AG08396 (cell line): ENCODE data around the gene CHP1.
"Not testable (repeated sequence)": the region's sequence is repeated elsewhere in the genome, so short reads cannot be mapped to it uniquely, and the experiment has no call there.

Source experiments
- DNase-seq: peaks from one replicate; pipeline ENCODE4 v3.0.0; 2012; ENCODE audit warnings: low spot score, mixed read lengths

CHP1 gene

DNA sequence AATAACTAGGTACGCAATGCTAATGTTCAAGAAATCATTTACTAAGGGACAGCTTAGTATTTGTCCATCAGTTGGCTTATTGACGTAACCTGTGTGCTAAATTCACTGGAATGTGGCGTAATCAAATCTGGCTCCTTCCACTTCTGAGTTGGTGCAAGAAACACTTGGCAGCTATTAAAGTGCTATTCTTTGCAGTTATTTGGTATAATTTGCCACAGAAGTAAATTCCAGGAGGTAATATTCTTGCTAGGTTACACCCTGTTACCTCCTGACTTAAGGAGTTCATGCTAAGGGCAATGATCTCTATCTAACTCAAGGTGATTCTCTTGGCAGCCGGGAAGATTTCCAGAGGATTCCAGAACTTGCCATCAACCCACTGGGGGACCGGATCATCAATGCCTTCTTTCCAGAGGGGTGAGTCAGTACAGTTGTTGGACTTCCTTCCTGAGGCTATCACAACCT lies 25.5 kb downstream of the CHP1 start:
- no peak for DNase-seq

- peak; percentile 22 for DNase-seq
Measured at GRCh38 chr15:41258750-41259471, 27.8 kb downstream of the CHP1 start.

DNA sequence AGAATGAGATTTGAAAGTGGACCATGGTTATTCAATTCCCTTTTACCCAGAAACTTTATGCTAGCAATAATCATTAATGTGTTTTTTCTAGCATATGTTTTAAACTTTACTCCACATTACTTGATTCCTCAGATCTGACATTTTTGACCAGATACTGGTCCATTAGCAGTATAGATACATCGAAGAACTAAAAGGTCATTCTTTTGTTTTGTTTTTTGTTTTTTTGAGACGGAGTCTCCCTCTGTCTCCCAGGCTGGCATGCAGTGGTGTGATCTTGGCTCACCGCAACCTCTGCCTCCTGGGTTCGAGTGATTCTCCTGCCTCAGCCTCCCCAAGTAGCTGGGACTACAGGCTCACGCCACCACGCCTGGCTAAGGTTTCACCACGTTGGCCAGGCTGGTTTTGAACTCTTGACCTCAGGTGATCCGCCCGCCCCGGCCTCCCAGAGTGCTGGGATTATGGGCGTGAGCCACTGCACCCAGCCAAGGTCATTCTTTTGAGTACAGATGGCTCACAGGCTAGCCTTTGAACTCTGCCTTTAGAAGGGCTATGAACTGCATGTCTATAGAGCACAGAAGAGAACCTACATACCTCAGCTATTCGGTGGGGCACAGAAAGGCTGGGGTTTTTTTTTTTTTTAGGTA lies 28.6 kb downstream of the CHP1 start:
- DNase-seq, result no peak

- DNase-seq, result not testable (repeated sequence)
Measured at GRCh38 chr15:41260924-41261323, 29.9 kb downstream of the CHP1 start.

GRCh38 chr15:41262571-41262970 lies 31.5 kb downstream of the CHP1 start:
- no peak for DNase-seq

DNA sequence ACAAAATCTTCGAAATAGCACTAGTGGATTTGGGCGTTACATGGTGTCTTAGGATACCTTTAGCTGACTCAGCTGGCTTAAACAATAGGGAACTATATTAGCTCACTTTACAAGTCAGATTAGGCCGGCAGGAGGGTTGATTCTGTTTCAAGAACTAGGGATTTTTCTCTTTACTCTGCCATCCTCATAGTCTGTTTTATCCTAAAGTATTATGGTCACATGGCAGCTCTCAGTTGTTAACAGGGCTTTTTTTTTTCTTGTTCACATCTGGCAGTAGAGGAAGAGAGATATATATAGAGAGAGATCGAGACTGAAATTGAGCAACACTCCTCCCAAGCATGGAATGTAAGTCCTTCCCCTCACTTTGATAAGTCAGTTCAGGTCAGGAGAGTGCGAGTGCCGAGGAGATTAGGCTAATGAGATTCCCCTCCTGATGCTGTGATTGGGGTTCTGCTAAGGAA lies 32.9 kb downstream of the CHP1 start:
- no peak for DNase-seq

- DNase-seq, result no peak
Measured at GRCh38 chr15:41269887-41270286, 38.8 kb downstream of the CHP1 start.

DNA sequence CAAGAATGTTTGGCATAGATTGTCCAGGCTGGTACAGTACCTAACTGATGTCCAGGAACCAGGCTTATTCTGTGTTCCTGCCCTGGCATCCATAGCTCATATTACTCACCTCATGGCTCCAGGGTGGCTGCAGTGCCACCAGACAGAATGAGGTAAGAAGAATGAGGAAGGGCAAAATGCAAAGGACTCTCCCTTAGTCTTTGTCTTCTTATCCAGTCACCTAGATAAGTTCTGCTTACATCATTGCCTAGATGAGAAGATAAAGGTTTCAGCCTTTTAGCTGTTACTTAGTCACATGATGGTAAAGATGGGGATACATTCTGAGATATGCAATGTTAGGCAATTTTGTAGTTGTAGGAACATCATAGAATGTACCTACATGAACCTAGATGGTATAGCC lies 45.8 kb downstream of the CHP1 start:
- no peak for DNase-seq

GRCh38 chr15:41278319-41278718 lies 47.3 kb downstream of the CHP1 start:
- DNase-seq, result no peak

- no peak for DNase-seq
Measured at GRCh38 chr15:41279535-41280283, 48.6 kb downstream of the CHP1 start.

DNA sequence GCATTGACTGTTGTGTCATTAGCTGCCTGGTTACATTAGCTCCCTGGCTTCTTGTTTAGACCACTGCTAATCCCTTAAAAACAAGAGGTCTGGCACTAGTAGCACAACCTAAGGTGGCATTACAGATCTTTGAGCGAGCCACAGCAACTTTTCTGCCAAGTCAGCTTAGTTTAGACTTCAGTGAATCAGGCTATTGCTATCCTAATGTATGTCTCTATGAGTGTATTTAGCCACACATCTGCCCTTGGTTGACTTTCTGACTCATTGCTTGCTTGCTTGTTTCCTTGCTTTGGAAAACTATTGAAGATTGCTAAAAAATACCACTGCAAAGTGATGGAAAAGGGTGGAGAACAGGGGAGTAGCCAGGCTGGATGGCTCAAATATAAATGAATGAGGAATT lies 50.2 kb downstream of the CHP1 start:
- peak; percentile 59 for DNase-seq

GRCh38 chr15:41282436-41282835 lies 51.4 kb downstream of the CHP1 start:
- DNase-seq, result not testable (repeated sequence)

GRCh38 chr15:41282980-41283652 lies 52.0 kb downstream of the CHP1 start:
- DNase-seq, result not testable (repeated sequence)

- DNase-seq, result peak; percentile 99
Measured at GRCh38 chr15:41283653-41284426, 52.8 kb downstream of the CHP1 start.

DNA sequence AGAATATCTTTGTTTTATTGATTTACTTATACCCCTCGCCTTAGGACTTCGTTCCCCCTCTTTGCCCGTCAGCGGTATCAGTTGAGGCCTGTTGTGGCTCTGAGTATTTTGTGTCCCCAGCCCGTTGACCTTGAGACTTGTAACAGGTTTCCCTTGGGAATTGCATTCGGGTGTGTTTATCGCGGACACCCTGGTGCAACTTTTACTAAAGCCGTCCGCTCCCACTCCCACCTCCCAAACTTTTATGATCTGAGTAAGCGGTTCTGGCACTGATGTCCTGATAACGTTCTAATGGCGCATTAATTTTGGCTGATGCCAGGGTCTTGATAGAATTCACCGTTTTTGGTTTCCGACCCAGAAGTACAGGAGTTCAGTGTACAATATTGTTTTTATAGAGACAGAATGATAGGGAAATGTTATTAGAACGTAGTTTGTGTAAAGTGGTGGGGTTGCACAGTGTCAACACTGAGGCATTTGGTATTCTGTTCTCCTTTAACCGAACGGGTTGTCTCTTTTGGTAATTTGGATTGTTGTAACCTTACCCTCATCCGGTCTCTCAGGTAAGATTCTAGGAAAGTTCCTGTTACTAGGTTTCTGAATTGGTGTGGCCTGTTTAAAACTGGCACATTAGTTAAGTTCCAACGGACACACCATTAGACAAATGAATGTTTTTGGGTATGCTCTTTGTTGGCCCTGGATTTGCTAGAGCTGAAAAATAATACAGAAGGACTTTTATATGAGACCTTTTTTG lies 53.5 kb downstream of the CHP1 start:
- peak; percentile 23 for DNase-seq

DNA sequence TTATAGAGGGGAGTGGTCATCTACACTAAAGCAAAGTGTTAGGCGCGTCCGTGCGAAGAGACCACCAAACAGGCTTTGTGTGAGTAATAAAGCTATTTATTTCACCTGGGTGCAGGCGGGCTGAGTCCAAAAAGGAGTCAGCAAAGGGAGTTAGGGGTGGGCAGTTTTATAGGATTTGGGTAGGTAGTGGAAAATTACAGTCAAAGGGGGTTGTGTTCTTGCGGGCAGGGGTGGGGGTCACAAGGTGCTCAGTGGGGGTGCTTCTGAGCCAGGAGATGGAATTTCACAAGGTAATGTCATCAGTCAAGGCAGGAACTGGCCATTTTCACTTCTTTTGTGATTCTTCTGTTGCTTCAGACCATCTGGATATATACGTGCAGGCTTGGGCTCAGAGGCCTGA lies 54.2 kb downstream of the CHP1 start:
- no peak for DNase-seq

DNA sequence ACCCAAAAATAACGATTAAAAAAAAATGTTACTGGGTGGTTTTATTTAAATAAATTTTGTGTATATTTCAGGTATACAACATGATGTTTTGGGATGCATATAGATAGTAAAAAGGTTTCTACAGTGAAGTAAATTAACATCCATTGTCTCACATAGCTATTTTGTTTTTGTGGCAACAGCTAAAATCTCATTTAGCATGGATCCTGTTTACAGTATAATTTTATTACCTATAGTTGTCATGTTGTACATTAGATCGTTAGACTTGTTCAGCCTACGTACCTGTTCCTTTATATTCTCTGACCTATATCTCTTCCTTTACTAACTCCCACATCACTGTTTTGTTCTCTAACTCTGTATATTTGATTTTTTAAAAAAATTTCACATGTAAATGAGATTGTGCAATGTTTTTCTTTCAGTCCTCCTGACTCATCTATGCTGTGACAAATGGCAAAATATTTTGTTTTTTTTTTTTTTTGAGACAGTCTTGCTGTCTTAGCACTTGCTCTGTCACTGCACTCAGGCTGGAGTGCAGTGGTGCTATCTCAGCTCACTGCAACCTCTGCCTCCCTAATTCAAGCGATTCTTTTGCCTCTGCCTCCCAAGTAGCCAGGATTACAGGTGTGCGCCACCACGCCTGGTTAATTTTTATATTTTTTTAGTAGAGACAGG lies 55.7 kb downstream of the CHP1 start:
- peak; percentile 27 for DNase-seq

DNA sequence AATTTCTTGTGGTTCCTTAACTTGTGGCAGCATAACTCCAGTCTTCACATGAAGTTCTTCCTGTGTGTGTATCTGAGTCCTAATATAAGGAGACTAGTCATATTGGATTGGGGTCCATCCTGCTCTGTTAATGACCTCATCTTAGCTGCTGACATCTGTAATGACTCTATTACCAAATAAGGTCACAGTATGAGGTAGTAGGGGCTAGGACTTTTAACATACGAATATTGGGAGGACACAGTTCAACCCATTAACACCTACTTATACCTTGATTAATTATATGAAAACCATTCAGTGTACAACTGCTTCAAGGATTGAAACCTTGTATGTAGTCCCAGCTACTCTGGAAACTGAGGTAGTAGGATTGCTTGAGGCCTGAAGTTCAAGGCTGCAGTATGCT lies 57.4 kb downstream of the CHP1 start:
- no peak for DNase-seq

DNA sequence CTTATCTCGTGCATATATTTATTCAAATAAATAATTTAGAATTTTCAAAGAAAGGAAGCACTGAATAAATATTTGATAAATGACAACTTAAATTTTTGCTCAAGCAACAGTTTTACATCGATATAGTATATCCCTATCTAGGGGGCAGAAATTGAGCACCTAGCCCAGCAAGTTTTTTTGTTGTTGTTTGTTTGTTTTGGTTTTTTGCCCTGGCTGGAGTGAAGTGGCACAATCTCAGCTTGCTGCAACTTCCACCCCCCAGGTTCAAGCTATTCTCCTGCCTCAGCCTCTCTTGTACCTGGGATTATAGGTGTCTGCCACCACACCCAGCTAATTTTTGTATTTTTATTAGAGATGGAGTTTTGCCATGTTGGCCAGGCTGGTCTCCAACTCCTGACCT lies 58.9 kb downstream of the CHP1 start:
- no peak for DNase-seq

DNA sequence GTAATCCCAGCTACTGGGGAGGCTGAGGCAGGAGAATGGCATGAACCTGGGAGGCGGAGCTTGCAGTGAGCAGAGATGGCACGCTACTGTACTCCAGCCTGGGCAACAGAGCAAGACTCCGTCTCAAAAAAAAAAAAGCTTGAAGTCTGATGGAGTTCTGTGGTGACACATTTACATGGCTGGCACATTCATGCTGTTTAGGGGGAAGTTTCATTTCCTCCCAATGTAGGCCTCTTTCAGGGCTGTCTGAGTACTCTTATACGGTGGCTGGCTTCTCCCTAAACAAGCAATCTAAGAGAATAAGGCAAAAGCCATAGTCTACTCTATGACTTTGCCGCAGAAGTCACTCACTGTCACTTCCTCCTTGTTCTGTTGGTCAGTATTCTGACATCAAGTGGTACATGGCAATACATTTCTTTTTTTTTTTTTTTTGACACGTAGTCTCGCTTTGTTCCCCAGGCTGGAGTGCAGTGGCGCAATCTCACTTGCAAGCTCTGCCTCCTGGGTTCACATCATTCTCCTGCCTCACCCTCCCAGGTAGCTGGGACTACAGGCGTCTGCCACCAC lies 60.1 kb downstream of the CHP1 start:
- no peak for DNase-seq
